HEK293 (cell line): ENCODE measurements around the gene MCU.

Source experiments
- TCF7L2 ChIP-seq: IDR thresholded peaks from 2 replicates; pipeline ENCODE4 v1.6.1; 2011; ENCODE audit warnings: low read depth, mild to moderate bottlenecking, inconsistent platforms, low read length, moderate library complexity, borderline replicate concordance
- ZFP37 ChIP-seq: fragments of 450-650 bp; formaldehyde crosslinking; IDR thresholded peaks from 2 replicates; pipeline ENCODE4 v1.5.1; 2016; ENCODE audit warnings: missing biosample characterization, missing genetic modification characterization
- TF ChIP-seq, protein P1 (sequence below): fragments of 450-650 bp; formaldehyde crosslinking; IDR thresholded peaks from 2 replicates; pipeline ENCODE4 v1.5.1; 2016; ENCODE audit warnings: missing biosample characterization, missing genetic modification characterization
- TF ChIP-seq, protein P2 (sequence below): fragments of 450-650 bp; formaldehyde crosslinking; IDR thresholded peaks from 2 replicates; pipeline ENCODE4 v1.5.1; 2016; ENCODE audit warnings: missing biosample characterization, missing genetic modification characterization

DNA sequence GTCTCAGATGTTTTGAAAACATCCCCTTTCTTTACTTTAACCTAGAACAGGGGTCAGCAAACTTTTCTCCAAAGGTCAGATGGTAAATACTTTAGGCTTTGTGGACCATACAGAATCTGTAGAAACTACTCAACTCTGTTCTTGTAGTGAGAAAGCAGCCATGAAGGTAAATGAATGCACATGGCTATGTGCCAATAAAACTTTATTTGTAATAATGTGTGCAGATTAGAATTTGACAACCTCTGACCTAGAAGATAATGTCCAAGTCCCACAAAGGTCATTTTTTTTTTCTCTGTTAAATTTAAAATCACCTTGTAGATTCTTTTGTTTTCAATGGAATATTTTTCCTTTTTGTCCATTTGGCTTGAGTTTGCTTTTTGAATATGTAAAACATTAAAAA, 218.8 kb downstream of the MCU start:
- TF ChIP-seq, protein P1, sequence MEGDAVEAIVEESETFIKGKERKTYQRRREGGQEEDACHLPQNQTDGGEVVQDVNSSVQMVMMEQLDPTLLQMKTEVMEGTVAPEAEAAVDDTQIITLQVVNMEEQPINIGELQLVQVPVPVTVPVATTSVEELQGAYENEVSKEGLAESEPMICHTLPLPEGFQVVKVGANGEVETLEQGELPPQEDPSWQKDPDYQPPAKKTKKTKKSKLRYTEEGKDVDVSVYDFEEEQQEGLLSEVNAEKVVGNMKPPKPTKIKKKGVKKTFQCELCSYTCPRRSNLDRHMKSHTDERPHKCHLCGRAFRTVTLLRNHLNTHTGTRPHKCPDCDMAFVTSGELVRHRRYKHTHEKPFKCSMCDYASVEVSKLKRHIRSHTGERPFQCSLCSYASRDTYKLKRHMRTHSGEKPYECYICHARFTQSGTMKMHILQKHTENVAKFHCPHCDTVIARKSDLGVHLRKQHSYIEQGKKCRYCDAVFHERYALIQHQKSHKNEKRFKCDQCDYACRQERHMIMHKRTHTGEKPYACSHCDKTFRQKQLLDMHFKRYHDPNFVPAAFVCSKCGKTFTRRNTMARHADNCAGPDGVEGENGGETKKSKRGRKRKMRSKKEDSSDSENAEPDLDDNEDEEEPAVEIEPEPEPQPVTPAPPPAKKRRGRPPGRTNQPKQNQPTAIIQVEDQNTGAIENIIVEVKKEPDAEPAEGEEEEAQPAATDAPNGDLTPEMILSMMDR (tag by site-specific recombination): no peak
- no peak for TF ChIP-seq TCF7L2
- no peak for TF ChIP-seq ZFP37 (tag by site-specific recombination)
- TF ChIP-seq, protein P2, sequence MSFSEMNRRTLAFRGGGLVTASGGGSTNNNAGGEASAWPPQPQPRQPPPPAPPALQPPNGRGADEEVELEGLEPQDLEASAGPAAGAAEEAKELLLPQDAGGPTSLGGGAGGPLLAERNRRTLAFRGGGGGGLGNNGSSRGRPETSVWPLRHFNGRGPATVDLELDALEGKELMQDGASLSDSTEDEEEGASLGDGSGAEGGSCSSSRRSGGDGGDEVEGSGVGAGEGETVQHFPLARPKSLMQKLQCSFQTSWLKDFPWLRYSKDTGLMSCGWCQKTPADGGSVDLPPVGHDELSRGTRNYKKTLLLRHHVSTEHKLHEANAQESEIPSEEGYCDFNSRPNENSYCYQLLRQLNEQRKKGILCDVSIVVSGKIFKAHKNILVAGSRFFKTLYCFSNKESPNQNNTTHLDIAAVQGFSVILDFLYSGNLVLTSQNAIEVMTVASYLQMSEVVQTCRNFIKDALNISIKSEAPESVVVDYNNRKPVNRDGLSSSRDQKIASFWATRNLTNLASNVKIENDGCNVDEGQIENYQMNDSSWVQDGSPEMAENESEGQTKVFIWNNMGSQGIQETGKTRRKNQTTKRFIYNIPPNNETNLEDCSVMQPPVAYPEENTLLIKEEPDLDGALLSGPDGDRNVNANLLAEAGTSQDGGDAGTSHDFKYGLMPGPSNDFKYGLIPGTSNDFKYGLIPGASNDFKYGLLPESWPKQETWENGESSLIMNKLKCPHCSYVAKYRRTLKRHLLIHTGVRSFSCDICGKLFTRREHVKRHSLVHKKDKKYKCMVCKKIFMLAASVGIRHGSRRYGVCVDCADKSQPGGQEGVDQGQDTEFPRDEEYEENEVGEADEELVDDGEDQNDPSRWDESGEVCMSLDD (tag by site-specific recombination): no peak
